KMS-11 (cell line): ENCODE results near the gene ZNF536.
"Not testable (repeated sequence)": the region's sequence is repeated elsewhere in the genome, so short reads cannot be mapped to it uniquely, and the experiment has no call there.

ENCODE experiments used
- H2AFZ ChIP-seq: fragments of 200-600 bp; sonication (generic); 2 replicates; pipeline ENCODE4 v1.6.1; 2016; ENCODE audit warnings: antibody characterized with exemption, mixed run types, low read depth
- H3K27ac ChIP-seq: fragments of 200-600 bp; sonication (generic); 2 replicates; pipeline ENCODE4 v1.6.1; 2016; ENCODE audit warnings: mild to moderate bottlenecking, mixed run types
- H3K27me3 ChIP-seq: fragments of 200-600 bp; sonication (generic); 2 replicates; pipeline ENCODE4 v1.6.1; 2017; ENCODE audit warnings: mild to moderate bottlenecking, low read depth, mixed run types, moderate library complexity; ENCODE audit not compliant: insufficient read depth
- H3K36me3 ChIP-seq: fragments of 200-600 bp; sonication (generic); 2 replicates; pipeline ENCODE4 v1.6.1; 2017; ENCODE audit warnings: mild to moderate bottlenecking, mixed run types; ENCODE audit not compliant: insufficient read depth
- H3K4me1 ChIP-seq: fragments of 200-600 bp; sonication (generic); 2 replicates; pipeline ENCODE4 v1.6.1; 2016; ENCODE audit warnings: mild to moderate bottlenecking, low read depth, mixed run types; ENCODE audit not compliant: poor library complexity, severe bottlenecking
- H3K4me2 ChIP-seq: fragments of 200-600 bp; sonication (generic); 2 replicates; pipeline ENCODE4 v1.7.0; 2016; ENCODE audit warnings: mild to moderate bottlenecking, mixed run types
- H3K4me3 ChIP-seq: fragments of 200-600 bp; sonication (generic); IDR thresholded peaks from 2 replicates; pipeline ENCODE4 v1.6.1; 2017; ENCODE audit warnings: low read depth, low read length, mixed read lengths; ENCODE audit not compliant: insufficient read depth
- H3K79me2 ChIP-seq: fragments of 200-600 bp; sonication (generic); 2 replicates; pipeline ENCODE4 v1.6.1; 2016; ENCODE audit warnings: low read depth, mixed run types; ENCODE audit not compliant: insufficient read depth
- H3K9ac ChIP-seq: fragments of 200-600 bp; sonication (generic); 2 replicates; pipeline ENCODE4 v1.6.1; 2016; ENCODE audit warnings: mild to moderate bottlenecking, mixed run types
- H4K20me1 ChIP-seq: fragments of 200-600 bp; sonication (generic); 2 replicates; pipeline ENCODE4 v1.6.1; 2016; ENCODE audit warnings: mild to moderate bottlenecking, mixed run types; ENCODE audit not compliant: insufficient read depth
- TF ChIP-seq, protein P1 (sequence below): fragments of 200-600 bp; sonication (generic); conservative IDR thresholded peaks from 2 replicates; pipeline ENCODE4 v1.6.1; 2017; ENCODE audit warnings: low read depth, mild to moderate bottlenecking, antibody characterized with exemption, low read length, moderate library complexity, mixed read lengths

ZNF536 gene

DNA sequence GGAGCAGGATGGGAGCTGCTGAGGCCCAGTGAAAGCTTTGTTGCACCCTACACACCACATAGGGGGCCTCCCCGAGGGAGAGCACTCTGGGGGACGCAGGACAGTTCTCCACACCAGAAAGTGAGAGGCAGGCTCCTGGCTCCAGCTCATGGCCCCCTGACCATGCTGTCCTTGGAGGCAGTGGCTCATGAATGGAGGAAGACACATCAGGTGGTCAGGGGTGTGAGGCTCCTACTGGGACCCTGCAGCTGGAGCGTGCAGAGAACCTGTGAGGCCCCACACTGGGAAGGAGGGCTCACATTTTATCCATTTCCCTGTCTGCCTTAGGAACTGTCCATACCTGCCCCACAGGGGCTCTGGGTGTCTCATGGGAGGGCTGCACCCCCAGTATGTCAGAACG lies 85.3 kb downstream of the ZNF536 start:
- Histone ChIP-seq H3K36me3 (no peaks in the 10 kb centered on the region), H2AFZ (no peak overlapping the region), H4K20me1 (no peaks in the 10 kb centered on the region), H3K9ac (no peak overlapping the region), H3K27ac (no peak overlapping the region), H3K27me3 (no peaks in the 10 kb centered on the region), H3K4me3 (no peak overlapping the region), H3K79me2 (no peaks in the 10 kb centered on the region), H3K4me2 (no peak overlapping the region), H3K4me1 (no peaks in the 10 kb centered on the region)
- TF ChIP-seq, protein P1, sequence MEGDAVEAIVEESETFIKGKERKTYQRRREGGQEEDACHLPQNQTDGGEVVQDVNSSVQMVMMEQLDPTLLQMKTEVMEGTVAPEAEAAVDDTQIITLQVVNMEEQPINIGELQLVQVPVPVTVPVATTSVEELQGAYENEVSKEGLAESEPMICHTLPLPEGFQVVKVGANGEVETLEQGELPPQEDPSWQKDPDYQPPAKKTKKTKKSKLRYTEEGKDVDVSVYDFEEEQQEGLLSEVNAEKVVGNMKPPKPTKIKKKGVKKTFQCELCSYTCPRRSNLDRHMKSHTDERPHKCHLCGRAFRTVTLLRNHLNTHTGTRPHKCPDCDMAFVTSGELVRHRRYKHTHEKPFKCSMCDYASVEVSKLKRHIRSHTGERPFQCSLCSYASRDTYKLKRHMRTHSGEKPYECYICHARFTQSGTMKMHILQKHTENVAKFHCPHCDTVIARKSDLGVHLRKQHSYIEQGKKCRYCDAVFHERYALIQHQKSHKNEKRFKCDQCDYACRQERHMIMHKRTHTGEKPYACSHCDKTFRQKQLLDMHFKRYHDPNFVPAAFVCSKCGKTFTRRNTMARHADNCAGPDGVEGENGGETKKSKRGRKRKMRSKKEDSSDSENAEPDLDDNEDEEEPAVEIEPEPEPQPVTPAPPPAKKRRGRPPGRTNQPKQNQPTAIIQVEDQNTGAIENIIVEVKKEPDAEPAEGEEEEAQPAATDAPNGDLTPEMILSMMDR, result no peak

DNA sequence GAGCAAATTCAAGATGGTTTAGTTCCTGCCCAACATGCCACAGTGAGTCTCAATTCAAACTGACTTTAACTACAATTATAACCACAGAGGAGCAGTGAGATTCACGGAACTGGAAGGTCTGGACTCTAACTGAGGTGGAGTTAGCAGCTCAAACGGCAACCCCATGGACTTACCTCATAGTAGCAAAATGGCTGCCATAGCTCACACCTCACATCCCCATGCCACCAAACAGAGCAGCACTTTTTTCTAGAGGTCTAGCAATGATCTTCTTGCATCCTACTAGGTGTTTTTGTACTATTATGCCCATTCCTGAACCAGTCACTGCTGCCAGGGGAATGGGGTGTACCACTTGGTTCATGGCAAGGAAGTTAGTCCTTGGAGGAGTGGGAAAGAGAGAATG lies 87.7 kb downstream of the ZNF536 start:
- TF ChIP-seq, protein P1, result no peak
- no peaks in the 10 kb centered on the region for H3K79me2 ChIP-seq
- no peak overlapping the region for H2AFZ ChIP-seq
- H3K9ac ChIP-seq, result no peak overlapping the region
- no peak overlapping the region for H3K27ac ChIP-seq
- no peaks in the 10 kb centered on the region for H4K20me1 ChIP-seq
- no peaks in the 10 kb centered on the region for H3K4me1 ChIP-seq
- no peaks in the 10 kb centered on the region for H3K27me3 ChIP-seq
- H3K36me3 ChIP-seq, result no peaks in the 10 kb centered on the region
- no peak overlapping the region for H3K4me2 ChIP-seq
- no peak overlapping the region for H3K4me3 ChIP-seq

DNA sequence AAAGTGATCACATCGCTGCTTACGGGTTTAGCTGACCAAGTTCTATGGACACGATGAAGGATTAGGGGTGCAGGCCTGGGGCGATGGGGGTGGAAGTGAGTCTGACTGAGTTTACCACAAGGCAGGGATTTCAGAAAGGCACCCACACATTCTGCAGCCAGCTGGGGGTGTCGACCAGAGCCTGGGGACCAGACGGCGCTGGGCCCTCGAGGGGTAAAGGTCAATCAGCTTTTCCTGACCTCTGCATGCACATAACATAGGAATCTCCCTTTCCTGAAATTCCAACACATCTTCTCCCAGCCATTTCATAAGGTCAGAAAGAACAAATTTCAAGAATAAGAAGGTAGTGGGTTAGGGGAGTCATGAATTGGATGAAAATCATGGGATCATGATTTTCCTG lies 92.0 kb downstream of the ZNF536 start:
- Histone ChIP-seq H3K36me3 (no peaks in the 10 kb centered on the region), H4K20me1 (no peaks in the 10 kb centered on the region), H3K4me2 (no peak overlapping the region), H3K27me3 (no peaks in the 10 kb centered on the region), H3K4me3 (no peak overlapping the region), H3K27ac (no peak overlapping the region), H2AFZ (no peak overlapping the region), H3K9ac (no peak overlapping the region), H3K79me2 (no peaks in the 10 kb centered on the region), H3K4me1 (no peaks in the 10 kb centered on the region)
- TF ChIP-seq, protein P1, result no peak

DNA sequence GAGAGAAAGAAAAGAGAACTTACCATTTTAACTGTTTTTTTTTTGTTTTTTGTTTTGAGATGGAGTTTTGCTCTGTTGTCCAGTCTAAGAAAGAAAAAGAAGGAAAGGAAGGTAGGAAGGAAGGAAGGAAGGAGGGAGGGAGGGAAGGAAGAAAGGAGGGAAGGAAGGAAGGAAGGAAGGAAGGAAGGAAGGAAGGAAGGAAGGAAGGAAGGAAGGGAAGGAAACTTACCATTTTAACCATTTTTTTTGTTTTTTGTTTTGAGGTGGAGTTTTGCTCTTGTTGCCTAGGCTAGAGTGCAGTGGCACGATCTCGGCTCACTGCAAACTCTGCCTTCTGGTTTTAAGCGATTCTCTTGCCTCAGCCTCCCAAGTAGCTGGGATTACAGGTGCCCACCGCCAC lies 94.4 kb downstream of the ZNF536 start:
- H3K4me3 ChIP-seq, H3K9ac ChIP-seq, H3K36me3 ChIP-seq, H3K27me3 ChIP-seq, H3K27ac ChIP-seq, H3K4me2 ChIP-seq, H3K4me1 ChIP-seq, H4K20me1 ChIP-seq, H3K79me2 ChIP-seq, H2AFZ ChIP-seq: not testable (repeated sequence)

DNA sequence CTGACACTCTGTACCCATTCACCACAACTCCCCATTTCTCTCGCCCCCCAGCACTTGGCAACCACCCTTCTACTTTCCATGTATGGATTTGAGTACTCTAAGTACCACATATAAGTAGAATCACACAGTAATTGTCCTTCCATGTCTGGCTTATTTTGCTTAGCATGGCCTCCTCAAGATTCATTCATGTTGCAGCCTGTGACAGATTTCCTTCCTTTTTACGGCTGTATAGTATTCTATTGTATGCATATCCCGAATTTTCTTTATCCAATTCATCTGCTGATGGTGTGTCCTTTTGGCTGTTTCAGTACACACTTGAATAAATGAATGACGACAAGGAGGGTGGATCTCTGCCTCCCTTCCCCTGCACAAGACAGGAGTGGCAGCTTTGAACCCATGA lies 95.1 kb downstream of the ZNF536 start:
- H3K79me2 ChIP-seq, result no peaks in the 10 kb centered on the region
- H3K27me3 ChIP-seq, result no peaks in the 10 kb centered on the region
- no peak overlapping the region for H3K4me2 ChIP-seq
- H2AFZ ChIP-seq, result no peak overlapping the region
- no peak overlapping the region for H3K4me3 ChIP-seq
- no peak overlapping the region for H3K9ac ChIP-seq
- H3K4me1 ChIP-seq, result no peaks in the 10 kb centered on the region
- TF ChIP-seq, protein P1, result no peak
- H3K27ac ChIP-seq, result no peak overlapping the region
- H3K36me3 ChIP-seq, result no peaks in the 10 kb centered on the region
- no peaks in the 10 kb centered on the region for H4K20me1 ChIP-seq
